HFF-Myc (cell line): ENCODE measurements around the gene NADK2.

Source experiments
- DNase-seq: peaks from one replicate; pipeline ENCODE4 v3.0.0-alpha.2; 2011; ENCODE audit warnings: low read depth; ENCODE audit errors: extremely low read depth
- H3K4me3 ChIP-seq: replicated peaks from 2 replicates; pipeline ENCODE4 v1.5.1; 2011; ENCODE audit warnings: low read depth, mild to moderate bottlenecking, control low read depth, low read length
- CTCF ChIP-seq: IDR thresholded peaks from 2 replicates; pipeline ENCODE4 v1.5.1; 2012; ENCODE audit warnings: mild to moderate bottlenecking, low read depth, low read length, control low read depth; ENCODE audit errors: missing control alignments

Gene NADK2

GRCh38 chr5:36267905-36268304, 26.2 kb upstream of the NADK2 start:
- DNase-seq = no peak
- TF ChIP-seq CTCF = no peak
- no peak overlapping the region for H3K4me3 ChIP-seq

GRCh38 chr5:36264202-36264760, 22.6 kb upstream of the NADK2 start:
- no peak for TF ChIP-seq CTCF
- no peak overlapping the region for H3K4me3 ChIP-seq
- DNase-seq = no peak

- H3K4me3 ChIP-seq = no peak overlapping the region
- TF ChIP-seq CTCF = no peak
- no peak for DNase-seq
Measured at GRCh38 chr5:36261186-36261585, 19.5 kb upstream of the NADK2 start.

- H3K4me3 ChIP-seq = no peak overlapping the region
- no peak for TF ChIP-seq CTCF
- DNase-seq = no peak
Measured at GRCh38 chr5:36253575-36253974, 11.8 kb upstream of the NADK2 start.

DNA sequence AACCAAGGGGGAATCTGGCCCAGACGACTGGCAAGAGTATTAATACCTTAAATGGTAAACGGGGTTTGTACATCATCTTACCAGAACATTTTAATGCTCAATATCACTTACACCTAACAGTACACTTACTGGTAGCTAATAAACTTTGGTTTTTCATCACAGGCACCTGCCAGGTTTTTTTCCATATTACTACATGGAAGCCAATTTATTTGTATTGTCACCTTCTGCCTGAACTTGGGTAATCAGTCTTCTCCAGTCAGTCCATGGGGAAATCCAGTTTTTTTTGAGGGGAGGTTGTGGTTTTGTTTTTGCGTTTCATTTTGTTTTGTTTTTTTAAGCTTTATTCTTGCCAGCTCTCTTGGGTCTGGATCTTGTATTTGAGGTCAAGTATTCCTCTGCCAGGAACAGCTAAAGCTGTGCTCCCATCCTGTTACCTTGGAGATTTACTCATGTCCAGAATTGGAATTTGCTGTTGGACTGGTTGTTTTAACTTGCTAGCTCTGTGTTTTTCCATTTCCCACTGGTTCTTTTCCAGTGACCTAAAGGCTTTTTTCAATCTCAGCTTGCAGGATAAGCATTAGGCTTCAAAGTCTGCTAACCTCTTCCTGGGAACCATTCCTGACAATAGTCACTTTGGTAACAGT, 11.1 kb upstream of the NADK2 start:
- H3K4me3 ChIP-seq = no peak overlapping the region
- no peak for TF ChIP-seq CTCF
- DNase-seq = no peak

- DNase-seq = no peak
- no peak for TF ChIP-seq CTCF
- no peak overlapping the region for H3K4me3 ChIP-seq
Measured at GRCh38 chr5:36251218-36251617, 9.5 kb upstream of the NADK2 start.

DNA sequence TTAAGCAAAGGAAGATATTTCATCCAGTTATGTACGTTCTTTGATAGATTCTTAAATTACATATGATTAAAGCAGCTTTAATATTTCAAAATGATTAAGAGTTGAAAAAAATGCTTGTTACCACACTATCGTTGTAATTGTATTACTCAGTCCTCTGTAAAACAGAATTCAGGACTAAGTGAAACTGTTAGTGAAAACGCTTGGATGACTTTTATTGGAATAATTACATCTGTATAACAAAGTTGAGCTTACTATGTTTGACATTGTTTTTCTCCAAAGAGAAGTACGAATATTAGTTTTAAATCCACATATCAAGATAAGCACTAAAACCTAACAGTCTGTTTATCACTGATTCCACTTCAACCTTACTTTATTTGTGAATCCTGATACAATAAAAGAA, 8.7 kb upstream of the NADK2 start:
- TF ChIP-seq CTCF = no peak
- no peak overlapping the region for H3K4me3 ChIP-seq
- DNase-seq = no peak
